Epithelial cell of alveolus of lung (primary cell): Measurements from ENCODE around the gene CREM. TPM values are rescaled to one million over a fixed set of nuclear protein-coding genes. Genes with fewer than 3 reads are reported as not detected.

ENCODE experiments used
- total RNA-seq: library from RNA; depleted of rRNA; stranded (reverse); fragments of >200 nt; gene quantifications from 2 replicates; pipeline ENCODE4 v1.2.1, GENCODE V29; 2015

CREM gene
- total RNA-seq, result 34.4 and 47.8 TPM in 2 replicates

GRCh38 chr10:35126530-35127288, at the start of gene CREM:
Gene CREM, plus strand, starts transcription at chr10:35126846. Its CDS starts 10,990 bp downstream, at chr10:35137836.

GRCh38 chr10:35090162-35090954, 36.3 kb upstream of the CREM start, which contains the start of gene CUL2:
Gene CUL2, minus strand, starts transcription at chr10:35090341. Its CDS starts 19,024 bp downstream, at chr10:35071317.

Other genes with a start within 250 kb of the CREM start
- gene CUL2, start 36.5 kb upstream of the CREM start, total RNA-seq, result 22.5 and 25.9 TPM in 2 replicates
- gene CCNY, start 209.7 kb downstream of the CREM start, total RNA-seq, result 29.5 and 34.0 TPM in 2 replicates